HCT116 (cell line): Measurements from ENCODE around the gene MARK1. TPM values are rescaled to one million over a fixed set of nuclear protein-coding genes. Genes with fewer than 3 reads are reported as not detected.
"Not testable (repeated sequence)": the region's sequence is repeated elsewhere in the genome, so short reads cannot be mapped to it uniquely, and the experiment has no call there.

Experiments
- ATAC-seq: fragments of 200-7000 bp; cut with Tn5 transposase; 2 replicates; pipeline ENCODE4 v1.9.1; 2020; ENCODE audit warnings: mild to moderate bottlenecking, moderate library complexity
- BruUV-seq: library from RNA; stranded (reverse); fragments of 400-500 nt; replicated peaks from 2 replicates; lab custom pipeline; 2021; lab: Mats Ljungman, UMichigan
- CTCF ChIA-PET: fragments of 300-600 bp; sonication (Branson Sonifier 250); formaldehyde crosslinking; loops from one replicate; lab custom pipeline; 2021; ENCODE audit warnings: antibody characterized with exemption; lab: Charles Lee
- POLR2A ChIA-PET: fragments of 300-600, 350-600 bp; sonication (Branson Sonifier 250); formaldehyde crosslinking; loops from one replicate; lab custom pipeline; 2021; ENCODE audit warnings: antibody characterized with exemption; lab: Charles Lee
- RAD21 ChIA-PET, 2 experiments: fragments of 300-600 bp; sonication (Branson Sonifier 250); formaldehyde crosslinking; loops; one replicate each; lab custom pipeline; 2023; ENCODE audit warnings: low total read pairs in 2 of 2; ENCODE audit not compliant: uncharacterized antibody in 2 of 2, unreplicated experiment in 2 of 2, low non-redundant PET in 1 of 2; lab: Charles Lee
- DNase-seq: peaks from one replicate; pipeline ENCODE4 v3.0.0-alpha.2; 2010; ENCODE audit warnings: low read depth, low spot score
- H2AFZ ChIP-seq: fragments of 200-600 bp; shearing (Covaris generic), sonication (generic); 2 replicates; pipeline ENCODE4 v1.6.1; 2017; ENCODE audit warnings: low read depth, mixed run types, mixed read lengths, antibody characterized with exemption, low read length; ENCODE audit not compliant: poor library complexity, severe bottlenecking
- H3K27ac ChIP-seq: 2 replicates; pipeline ENCODE4 v1.5.1; 2012; ENCODE audit warnings: low read depth, low read length
- H3K27me3 ChIP-seq: fragments of 200-600 bp; sonication (generic); 2 replicates; pipeline ENCODE4 v1.6.1; 2016; ENCODE audit warnings: mixed run types, low read length, mixed read lengths; ENCODE audit not compliant: insufficient read depth
- H3K36me3 ChIP-seq, 2 experiments: fragments of 200-500 bp in 1 of 2; fragments of 200-600 bp in 1 of 2; sonication (Bioruptor generic) in 1 of 2; sonication (generic) in 1 of 2; 2 replicates each; pipeline versions ENCODE4 v1.5.1 to v1.6.1; 2014 to 2016; ENCODE audit warnings: low read length in 2 of 2, inconsistent platforms in 1 of 2, mixed read lengths in 1 of 2, mixed run types in 1 of 2; ENCODE audit not compliant: insufficient read depth in 2 of 2, control insufficient read depth in 1 of 2
- H3K4me1 ChIP-seq, 2 experiments: fragments of 200-600 bp in 1 of 2; sonication (generic) in 1 of 2; 2 replicates each; pipeline versions ENCODE4 v1.5.1 to v1.6.1; 2012 to 2017; ENCODE audit warnings: low read length in 2 of 2, inconsistent platforms in 1 of 2, mild to moderate bottlenecking in 1 of 2, mixed read lengths in 1 of 2, mixed run types in 1 of 2, moderate library complexity in 1 of 2; ENCODE audit not compliant: insufficient read depth in 2 of 2, control insufficient read depth in 1 of 2
- H3K4me2 ChIP-seq: fragments of 200-600 bp; sonication (generic); 2 replicates; pipeline ENCODE4 v1.6.1; 2017; ENCODE audit warnings: mixed run types, low read length, mixed read lengths
- H3K4me3 ChIP-seq, 2 experiments: fragments of 200-600 bp in 1 of 2; sonication (generic) in 1 of 2; replicated peaks in 1 of 2; 2 replicates each; pipeline ENCODE4 v1.5.1; 2011 to 2016; ENCODE audit warnings: low read length in 2 of 2, control low read depth in 1 of 2, low read depth in 1 of 2, mild to moderate bottlenecking in 1 of 2, mixed read lengths in 1 of 2, mixed run types in 1 of 2
- H3K79me2 ChIP-seq: fragments of 200-600 bp; sonication (generic); 2 replicates; pipeline ENCODE4 v1.6.1; 2017; ENCODE audit warnings: mild to moderate bottlenecking, mixed run types, low read length, moderate library complexity, mixed read lengths; ENCODE audit not compliant: insufficient read depth
- H3K9ac ChIP-seq: fragments of 200-600 bp; sonication (generic); 2 replicates; pipeline ENCODE4 v1.6.1; 2016; ENCODE audit warnings: low read length, mixed read lengths
- H3K9me2 ChIP-seq: fragments of 200-600 bp; sonication (generic), shearing (Covaris generic); 2 replicates; pipeline ENCODE4 v1.6.1; 2017; ENCODE audit warnings: mixed run types, mild to moderate bottlenecking, moderate library complexity; ENCODE audit not compliant: insufficient read depth
- H3K9me3 ChIP-seq, 2 experiments: fragments of 200-500 bp in 1 of 2; fragments of 200-600 bp in 1 of 2; sonication (Bioruptor generic) in 1 of 2; sonication (generic) in 1 of 2; 2 replicates each; pipeline ENCODE4 v1.6.1; 2014 to 2017; ENCODE audit warnings: low read length in 2 of 2, mixed read lengths in 2 of 2, inconsistent platforms in 1 of 2, low read depth in 1 of 2, mild to moderate bottlenecking in 1 of 2, mixed run types in 1 of 2, moderate library complexity in 1 of 2; ENCODE audit not compliant: control insufficient read depth in 1 of 2, insufficient read depth in 1 of 2
- H4K20me1 ChIP-seq: fragments of 200-600 bp; sonication (generic), shearing (Covaris generic); 2 replicates; pipeline ENCODE4 v1.6.1; 2017; ENCODE audit warnings: mixed run types, mild to moderate bottlenecking, moderate library complexity; ENCODE audit not compliant: insufficient read depth
- POLR2A ChIP-seq: IDR thresholded peaks from 2 replicates; pipeline ENCODE4 v1.7.0; 2011; ENCODE audit warnings: borderline replicate concordance; ENCODE audit not compliant: insufficient read depth, insufficient read length; ENCODE audit errors: extremely low read depth
- ZBTB33 ChIP-seq: IDR thresholded peaks from 2 replicates; pipeline ENCODE4 v1.6.1; 2011; ENCODE audit warnings: mild to moderate bottlenecking, low read length, moderate library complexity; ENCODE audit not compliant: insufficient replicate concordance; ENCODE audit errors: extremely low read depth
- ZNF274 ChIP-seq: fragments of 200-500 bp; sonication (Bioruptor generic); IDR thresholded peaks from 2 replicates; pipeline ENCODE4 v1.6.1; 2014; ENCODE audit warnings: mild to moderate bottlenecking, low read depth, low read length, inconsistent platforms
- intact Hi-C: fragments of 100-400 bp; cut with micrococcal nuclease; formaldehyde crosslinking; loops from 2 replicates; pipeline ENCODE4 v1.10.0; 2022
- total RNA-seq: library from RNA; stranded (reverse); gene quantifications from one replicate; pipeline ENCODE4 v1.2.1, GENCODE V29; 2021; ENCODE audit not compliant: unreplicated experiment

The MARK1 gene
- total RNA-seq, 1 experiment from 2014 or later: 3.6 TPM

- ATAC-seq (no peak), DNase-seq (no peak)
- intact Hi-C loops: loop anchor here (5.0 kb wide), 2 partner anchors 386 to 401 kb away; no protein-coding TSS in a partner anchor
- Histone ChIP-seq H2AFZ (no peak overlapping the region), H3K27ac (no peak overlapping the region), H3K9me2 (no peaks in the 10 kb centered on the region), H3K27me3 (no peaks in the 10 kb centered on the region), H3K36me3 (no peaks in the 10 kb centered on the region), H3K4me3 (no peak overlapping the region), H4K20me1 (no peaks in the 10 kb centered on the region), H3K9me3 (no peaks in the 10 kb centered on the region), H3K79me2 (no peaks in the 10 kb centered on the region), H3K4me2 (no peak overlapping the region), H3K9ac (no peak overlapping the region), H3K4me1 (no peaks in the 10 kb centered on the region)
- BruUV-seq: no TSS peak
- RAD21 ChIA-PET: no interaction called here
- POLR2A ChIA-PET: no interaction called here
- CTCF ChIA-PET: no interaction called here
- TF ChIP-seq ZNF274 (no peak), POLR2A (no peak), ZBTB33 (no peak)
Observed at GRCh38 chr1:220682901-220683576, 155.1 kb downstream of the MARK1 start.

GRCh38 chr1:220683716-220684115 lies 155.8 kb downstream of the MARK1 start:
- DNase-seq, H3K4me2 ChIP-seq, POLR2A ChIA-PET, H3K79me2 ChIP-seq, RAD21 ChIA-PET, H3K27ac ChIP-seq, H3K9me3 ChIP-seq, H4K20me1 ChIP-seq, H3K9ac ChIP-seq, H3K4me3 ChIP-seq, H3K9me2 ChIP-seq, H2AFZ ChIP-seq, CTCF ChIA-PET, ATAC-seq, H3K4me1 ChIP-seq, H3K27me3 ChIP-seq, BruUV-seq, H3K36me3 ChIP-seq: not testable (repeated sequence)
- intact Hi-C loops: loop anchor here (5.0 kb wide), 2 partner anchors 386 to 401 kb away; no protein-coding TSS in a partner anchor
